ACHN (cell line): ENCODE data around the gene DNTTIP2.
"Not testable (repeated sequence)": the region's sequence is repeated elsewhere in the genome, so short reads cannot be mapped to it uniquely, and the experiment has no call there.

Experiments
- DNase-seq: peaks from one replicate; pipeline ENCODE4 v3.0.0-alpha.2; 2015
- in situ Hi-C: cut with HindIII; loops from 2 replicates; pipeline ENCODE4 v1.10.0; 2017; ENCODE audit warnings: low sequenced_read_pairs, low pct_ligation_motif_present, low pct_unique_long_range_greater_than_20kb

Gene DNTTIP2, protein sequence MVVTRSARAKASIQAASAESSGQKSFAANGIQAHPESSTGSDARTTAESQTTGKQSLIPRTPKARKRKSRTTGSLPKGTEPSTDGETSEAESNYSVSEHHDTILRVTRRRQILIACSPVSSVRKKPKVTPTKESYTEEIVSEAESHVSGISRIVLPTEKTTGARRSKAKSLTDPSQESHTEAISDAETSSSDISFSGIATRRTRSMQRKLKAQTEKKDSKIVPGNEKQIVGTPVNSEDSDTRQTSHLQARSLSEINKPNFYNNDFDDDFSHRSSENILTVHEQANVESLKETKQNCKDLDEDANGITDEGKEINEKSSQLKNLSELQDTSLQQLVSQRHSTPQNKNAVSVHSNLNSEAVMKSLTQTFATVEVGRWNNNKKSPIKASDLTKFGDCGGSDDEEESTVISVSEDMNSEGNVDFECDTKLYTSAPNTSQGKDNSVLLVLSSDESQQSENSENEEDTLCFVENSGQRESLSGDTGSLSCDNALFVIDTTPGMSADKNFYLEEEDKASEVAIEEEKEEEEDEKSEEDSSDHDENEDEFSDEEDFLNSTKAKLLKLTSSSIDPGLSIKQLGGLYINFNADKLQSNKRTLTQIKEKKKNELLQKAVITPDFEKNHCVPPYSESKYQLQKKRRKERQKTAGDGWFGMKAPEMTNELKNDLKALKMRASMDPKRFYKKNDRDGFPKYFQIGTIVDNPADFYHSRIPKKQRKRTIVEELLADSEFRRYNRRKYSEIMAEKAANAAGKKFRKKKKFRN

GRCh38 chr1:93878889-93879586 is at the start of gene DNTTIP2:
DNTTIP2 (minus strand) TSS chr1:93879206; CDS start chr1:93879148, 58 bp downstream.
- in situ Hi-C loops = no loop called here
- DNase-seq = peak; percentile 90

- in situ Hi-C loops = no loop called here
- DNase-seq = no peak
Observed at GRCh38 chr1:93925206-93925605, 46.2 kb upstream of the DNTTIP2 start.

- in situ Hi-C loops = no loop called here
Observed at GRCh38 chr1:93919780-93920179, 40.8 kb upstream of the DNTTIP2 start.

DNA sequence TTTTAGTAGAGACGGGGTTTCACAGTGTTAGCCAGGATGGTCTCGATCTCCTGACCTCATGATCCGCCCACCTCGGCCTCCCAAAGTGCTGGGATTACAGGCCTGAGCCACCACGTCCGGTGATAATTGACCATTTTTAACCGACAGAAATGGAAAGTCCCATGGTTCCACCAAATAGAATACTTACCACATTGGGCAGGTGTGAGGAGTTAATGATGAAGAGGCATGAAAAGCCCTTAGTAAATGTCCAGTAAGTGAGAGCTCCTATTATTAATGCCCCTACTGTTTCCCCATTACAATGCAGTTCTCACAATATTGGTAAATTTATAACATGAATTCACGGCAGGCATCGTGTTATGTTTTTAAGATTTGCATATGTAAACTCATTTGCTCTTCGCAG is 38.3 kb upstream of the DNTTIP2 start:
- DNase-seq = no peak
- in situ Hi-C loops = no loop called here

More at GRCh38 chr1:93919780-93920179, 40.8 kb upstream of the DNTTIP2 start:
- no peak for DNase-seq

DNA sequence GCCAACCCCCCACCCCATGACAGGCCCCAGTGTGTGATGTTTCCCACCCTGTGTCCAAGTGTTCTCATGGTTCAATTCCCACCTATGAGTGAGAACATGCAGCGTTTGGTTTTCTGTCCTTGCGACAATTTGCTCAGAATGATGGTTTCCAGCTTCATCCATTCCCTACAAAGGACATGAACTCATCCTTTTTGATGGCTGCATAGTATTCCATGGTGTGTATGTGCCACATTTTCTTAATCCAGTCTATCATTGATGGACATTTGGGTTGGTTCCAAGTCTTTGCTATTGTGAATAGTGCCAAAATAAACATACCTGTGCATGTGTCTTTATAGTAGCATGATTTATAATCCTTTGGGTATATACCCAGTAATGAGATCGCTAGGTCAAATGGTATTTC is 31.9 kb upstream of the DNTTIP2 start:
- in situ Hi-C loops, DNase-seq: not testable (repeated sequence)

- in situ Hi-C loops = no loop called here
- DNase-seq = no peak
Observed at GRCh38 chr1:93910305-93910704, 31.3 kb upstream of the DNTTIP2 start.

- DNase-seq = peak; percentile 93
- in situ Hi-C loops = no loop called here
Observed at GRCh38 chr1:93909146-93910050, 30.4 kb upstream of the DNTTIP2 start, which contains the start of gene GCLM. GCLM (minus strand) TSS chr1:93909430; CDS start chr1:93909163, 267 bp downstream.

DNA sequence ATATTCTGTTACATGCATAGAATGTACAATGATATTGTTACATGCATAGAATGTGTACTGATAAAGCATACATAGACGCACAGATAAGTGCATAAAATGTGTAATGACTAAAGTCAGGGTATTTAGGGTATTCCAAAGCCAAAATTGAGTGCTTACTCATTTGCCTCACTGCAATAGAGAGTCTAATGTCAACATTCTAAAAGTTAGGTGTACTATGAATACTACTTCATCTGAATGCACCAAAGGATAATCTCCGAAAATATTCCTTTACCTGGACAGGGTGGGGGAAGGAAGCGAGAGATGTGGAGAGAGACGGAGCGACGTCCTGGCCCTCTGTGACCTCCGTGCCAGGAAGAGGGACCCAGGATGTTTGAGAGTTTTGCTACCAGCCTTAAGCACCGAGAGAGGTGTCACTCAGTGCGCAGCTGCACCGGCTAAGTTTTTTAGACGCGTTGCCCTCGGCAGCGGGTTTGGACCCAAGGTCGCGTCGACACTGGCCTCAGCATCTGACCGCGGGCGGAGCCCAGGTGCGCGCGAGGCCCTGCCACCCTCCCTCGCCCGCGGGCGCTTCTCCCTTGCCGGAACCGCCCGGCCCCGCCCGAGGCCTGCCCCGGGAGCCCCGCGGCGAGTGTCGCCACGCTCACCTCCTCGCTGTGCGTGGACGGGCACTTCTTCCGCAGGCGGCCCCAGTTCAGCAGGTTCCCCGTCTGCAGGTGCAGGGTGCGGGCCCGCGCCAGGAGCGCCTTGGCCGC is 29.6 kb upstream of the DNTTIP2 start:
- peak; percentile 35 for DNase-seq

DNA sequence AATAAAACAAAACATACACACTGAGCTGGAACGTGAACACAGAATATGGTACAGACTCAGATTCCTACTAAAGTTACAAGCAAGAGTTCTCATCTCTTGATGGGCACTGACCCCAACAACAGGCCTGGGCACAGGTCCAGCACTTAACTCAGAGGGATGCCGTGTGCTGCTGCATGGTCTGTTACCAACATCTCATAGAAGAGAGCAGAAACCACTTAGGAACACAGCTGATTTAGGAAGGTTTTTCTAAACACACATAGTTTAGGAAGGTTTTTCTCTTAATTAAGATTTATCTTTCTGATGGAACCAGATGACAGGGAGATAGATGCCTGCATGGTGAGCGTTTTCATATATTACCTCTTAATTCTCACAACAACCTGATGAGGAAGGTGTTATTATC is 28.7 kb upstream of the DNTTIP2 start:
- peak; percentile 57 for DNase-seq
- in situ Hi-C loops = no loop called here

More for the DNA sequence above, 29.6 kb upstream of the DNTTIP2 start:
- in situ Hi-C loops = no loop called here

GRCh38 chr1:93906480-93906879 is 27.5 kb upstream of the DNTTIP2 start:
- in situ Hi-C loops = no loop called here
- DNase-seq = no peak

DNA sequence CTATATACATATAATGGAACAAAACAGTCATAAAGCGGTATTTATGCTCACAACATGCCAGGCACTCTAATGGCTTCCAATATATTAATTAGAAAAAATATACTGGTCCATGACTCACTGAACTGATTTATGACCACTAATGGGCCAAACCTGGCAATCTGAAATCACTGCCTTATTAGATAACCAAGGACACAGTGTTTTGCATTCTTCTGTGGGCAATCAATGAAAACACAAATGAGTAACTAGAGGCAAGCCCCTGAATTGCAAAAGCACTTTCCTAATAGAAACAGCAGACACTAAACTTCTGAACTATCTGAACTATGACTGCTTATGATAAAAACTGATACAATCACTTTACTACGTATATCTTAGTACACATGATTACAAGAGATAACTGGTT is 26.7 kb upstream of the DNTTIP2 start:
- DNase-seq = no peak
- in situ Hi-C loops = no loop called here

- in situ Hi-C loops = no loop called here
- no peak for DNase-seq
Observed at GRCh38 chr1:93905051-93905450, 26.0 kb upstream of the DNTTIP2 start.

GRCh38 chr1:93904228-93904627 is 25.2 kb upstream of the DNTTIP2 start:
- in situ Hi-C loops = no loop called here
- DNase-seq = no peak

GRCh38 chr1:93900723-93901504 is 21.9 kb upstream of the DNTTIP2 start:
- in situ Hi-C loops = no loop called here
- no peak for DNase-seq

DNA sequence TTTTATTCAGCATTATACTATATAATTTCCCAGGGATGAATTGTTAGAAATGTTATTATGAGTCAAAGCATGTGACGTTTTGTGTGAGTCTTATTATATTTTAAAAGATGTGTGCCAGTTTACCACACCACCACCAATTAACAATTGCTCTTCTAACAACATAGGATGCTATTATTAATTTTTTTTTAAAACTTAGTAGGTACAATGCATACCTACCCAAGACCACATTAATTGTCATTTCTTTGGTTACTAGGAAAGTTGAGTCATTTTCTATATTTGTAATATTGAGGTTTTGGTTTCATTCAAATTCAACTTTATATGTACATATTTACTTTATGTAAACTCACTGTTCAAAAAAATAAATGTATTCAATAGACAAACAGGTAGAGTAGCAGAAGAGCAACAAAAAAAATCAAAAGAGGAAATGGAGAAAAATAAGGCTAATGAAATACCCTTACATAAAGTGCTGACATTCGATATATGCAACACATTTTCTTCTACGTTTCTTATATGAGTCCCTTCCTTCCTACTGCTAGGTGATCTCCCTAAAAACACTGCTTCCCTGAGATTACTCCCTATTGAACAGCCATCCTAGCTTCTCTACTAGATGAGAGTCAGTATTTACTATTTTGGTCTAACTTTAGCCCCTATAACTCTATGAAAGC is 20.7 kb upstream of the DNTTIP2 start:
- in situ Hi-C loops = no loop called here
- DNase-seq = no peak

GRCh38 chr1:93888900-93889299 is 9.9 kb upstream of the DNTTIP2 start:
- DNase-seq = no peak
- in situ Hi-C loops = no loop called here
